Gastrocnemius medialis (tissue), 4 donors: Measurements from ENCODE around the gene RARG.

ENCODE experiments used
- POLR2A ChIP-seq, 2 donors: fragments of 450-650 bp; IDR thresholded peaks; one replicate each; pipeline ENCODE4 v1.6.1; 2017; ENCODE audit warnings: antibody characterized with exemption in 2 of 2, mild to moderate bottlenecking in 2 of 2, moderate library complexity in 2 of 2
- TF ChIP-seq, protein P1 (sequence below), 5 experiments: fragments of 450-650 bp in 3 of 5; fragments of 200-600 bp in 2 of 5; sonication (generic) in 2 of 5; IDR thresholded peaks in 4 of 5; conservative IDR thresholded peaks in 1 of 5; 1 replicate in 4 of 5; 2 replicates in 1 of 5; pipeline ENCODE4 v1.5.1; 2016 to 2019; ENCODE audit warnings: antibody characterized with exemption in 5 of 5, mild to moderate bottlenecking in 3 of 5, moderate library complexity in 3 of 5

DNA sequence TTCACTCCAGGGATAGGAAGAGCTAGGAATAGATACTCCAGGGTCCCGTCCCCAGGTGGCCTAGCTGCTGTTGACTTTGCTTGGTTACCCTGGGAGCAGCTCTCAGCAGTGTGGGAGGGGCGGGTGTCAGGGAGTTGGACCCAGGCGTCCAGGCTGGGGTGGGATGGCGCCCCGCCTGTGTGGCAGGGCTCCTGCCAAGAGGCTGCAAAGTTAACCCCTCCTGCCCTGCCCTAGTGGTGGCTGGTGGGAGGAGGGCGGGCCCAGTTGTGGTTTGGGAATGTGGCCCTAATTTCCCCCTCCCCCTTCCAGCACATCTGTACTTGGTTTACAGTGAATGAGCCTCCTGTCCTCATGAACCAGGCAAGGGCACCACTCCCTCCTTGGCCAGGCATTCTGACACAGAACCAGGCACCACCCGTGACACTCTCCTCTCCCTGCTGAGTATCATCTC is 1.7 kb upstream of the RARG start:
- TF ChIP-seq, protein P1, sequence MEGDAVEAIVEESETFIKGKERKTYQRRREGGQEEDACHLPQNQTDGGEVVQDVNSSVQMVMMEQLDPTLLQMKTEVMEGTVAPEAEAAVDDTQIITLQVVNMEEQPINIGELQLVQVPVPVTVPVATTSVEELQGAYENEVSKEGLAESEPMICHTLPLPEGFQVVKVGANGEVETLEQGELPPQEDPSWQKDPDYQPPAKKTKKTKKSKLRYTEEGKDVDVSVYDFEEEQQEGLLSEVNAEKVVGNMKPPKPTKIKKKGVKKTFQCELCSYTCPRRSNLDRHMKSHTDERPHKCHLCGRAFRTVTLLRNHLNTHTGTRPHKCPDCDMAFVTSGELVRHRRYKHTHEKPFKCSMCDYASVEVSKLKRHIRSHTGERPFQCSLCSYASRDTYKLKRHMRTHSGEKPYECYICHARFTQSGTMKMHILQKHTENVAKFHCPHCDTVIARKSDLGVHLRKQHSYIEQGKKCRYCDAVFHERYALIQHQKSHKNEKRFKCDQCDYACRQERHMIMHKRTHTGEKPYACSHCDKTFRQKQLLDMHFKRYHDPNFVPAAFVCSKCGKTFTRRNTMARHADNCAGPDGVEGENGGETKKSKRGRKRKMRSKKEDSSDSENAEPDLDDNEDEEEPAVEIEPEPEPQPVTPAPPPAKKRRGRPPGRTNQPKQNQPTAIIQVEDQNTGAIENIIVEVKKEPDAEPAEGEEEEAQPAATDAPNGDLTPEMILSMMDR (IDR thresholded peaks at IDR 0.05 in 4 of 5, conservative IDR thresholded peaks at IDR 0.05 in 1 of 5), result no peak
- TF ChIP-seq POLR2A (IDR thresholded peaks at IDR 0.05), result no peak
